HG03460 (cell line): Measurements from ENCODE around the gene CTXND1.
"Not testable (repeated sequence)": the region's sequence is repeated elsewhere in the genome, so short reads cannot be mapped to it uniquely, and the experiment has no call there.

Source experiments
- ATAC-seq: cut with Tn5 transposase; IDR thresholded peaks from one replicate; pipeline ENCODE4 v1.9.1; 2021; ENCODE audit not compliant: unreplicated experiment

The CTXND1 gene

DNA sequence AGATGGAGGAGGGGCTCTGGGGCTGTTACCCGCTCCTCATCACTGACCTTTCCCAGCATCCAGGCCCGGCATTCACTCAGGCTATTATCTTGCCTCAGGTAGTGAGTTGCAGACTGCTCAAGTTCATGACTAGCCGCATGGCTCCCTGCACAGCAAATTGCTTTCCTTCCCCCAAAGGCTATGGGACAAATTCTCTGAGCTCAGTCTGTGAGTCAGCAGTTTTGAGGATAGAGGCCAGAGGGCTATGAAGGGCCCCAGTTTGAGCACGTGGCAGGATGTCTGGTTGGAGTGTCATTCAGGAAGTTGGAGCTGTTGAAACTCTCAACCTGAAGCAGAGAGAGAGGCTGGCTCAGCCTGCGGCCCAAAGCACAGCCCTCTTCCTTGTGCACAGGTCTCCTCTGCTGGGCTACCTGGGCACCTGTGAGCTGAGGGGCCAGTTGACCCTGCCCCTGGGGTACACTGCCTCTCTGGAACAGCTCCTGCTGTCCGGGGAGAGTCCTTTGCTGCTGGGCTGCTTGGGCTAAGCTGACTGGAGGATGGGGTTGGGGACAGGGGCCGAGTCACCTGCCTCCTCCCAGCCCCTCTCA is 91.3 kb downstream of the CTXND1 start:
- peak; percentile 91 for ATAC-seq

DNA sequence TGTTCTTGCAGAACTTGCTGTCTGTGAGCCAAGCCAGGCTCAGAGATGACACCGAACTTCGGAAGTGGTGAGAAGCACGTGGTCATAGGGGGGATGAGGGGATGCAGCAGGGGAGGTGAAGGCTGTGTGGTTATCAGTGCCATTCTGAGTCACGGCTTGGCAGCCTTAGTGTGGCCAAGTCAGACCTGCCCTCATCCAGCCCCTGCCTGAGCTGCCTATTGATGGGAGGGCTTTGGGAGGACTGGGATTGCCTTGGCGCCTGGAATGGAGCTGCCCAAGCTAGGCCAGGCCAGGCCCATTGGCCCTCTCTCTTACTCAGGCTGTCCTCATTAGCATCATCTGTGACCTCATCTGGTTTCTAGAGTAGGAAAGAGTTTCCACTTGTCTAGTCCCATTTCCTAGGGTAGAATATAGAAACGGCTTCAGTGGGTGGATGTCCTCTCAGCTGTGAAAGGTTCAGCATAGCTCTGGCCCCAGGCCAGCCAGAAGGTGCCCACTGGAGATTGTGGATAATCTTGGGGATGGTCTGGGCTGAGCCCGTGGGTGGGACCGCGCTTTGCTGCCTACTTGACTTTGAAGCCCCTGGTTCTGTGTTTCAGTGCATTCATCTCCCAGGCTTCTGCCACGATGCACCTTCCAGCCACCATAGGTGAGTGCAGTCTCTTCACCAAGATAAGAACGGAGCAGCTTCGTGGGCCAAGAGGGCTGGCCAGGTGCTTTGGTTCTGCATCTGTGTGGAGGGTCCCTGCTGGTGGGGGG is 92.0 kb downstream of the CTXND1 start:
- no peak for ATAC-seq

DNA sequence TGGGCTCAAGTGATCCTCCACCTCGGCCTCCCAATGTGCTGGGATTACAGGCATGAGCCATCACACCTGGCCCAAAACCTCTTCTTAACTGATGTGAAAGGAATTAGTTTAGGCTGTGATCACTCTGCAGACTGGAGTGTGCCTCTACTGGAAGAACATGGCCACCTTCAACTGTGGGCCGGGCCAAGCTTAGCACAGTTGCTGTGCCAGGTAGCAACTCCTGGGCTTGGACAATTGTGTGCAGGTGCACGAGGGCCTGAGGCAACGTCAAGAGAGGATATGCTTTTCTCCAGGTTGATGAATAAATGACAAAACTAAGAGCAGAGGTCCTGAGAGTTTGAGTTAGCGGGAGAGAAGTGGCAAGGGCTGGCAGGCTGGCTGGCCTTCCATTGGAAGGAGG is 92.7 kb downstream of the CTXND1 start:
- ATAC-seq = no peak

DNA sequence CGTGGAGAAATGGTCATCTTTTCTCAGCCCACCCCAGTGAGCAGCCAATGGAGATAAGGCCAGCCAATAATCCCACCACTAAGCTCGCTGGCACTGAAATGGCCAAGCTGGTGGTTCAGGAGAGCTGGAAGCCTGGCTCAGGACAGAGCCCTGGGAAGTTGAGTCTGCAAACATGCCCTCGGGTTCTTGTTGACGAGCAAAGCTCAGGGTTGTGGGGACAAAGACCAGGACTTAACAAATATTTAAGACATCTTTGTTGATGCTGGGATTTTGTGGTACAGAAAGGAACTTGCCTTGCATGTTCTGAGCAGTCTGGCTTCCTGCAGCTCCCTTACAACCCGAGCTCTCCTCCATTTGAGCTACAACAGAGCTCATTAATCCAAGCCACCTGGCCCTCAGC is 94.8 kb downstream of the CTXND1 start:
- no peak for ATAC-seq

DNA sequence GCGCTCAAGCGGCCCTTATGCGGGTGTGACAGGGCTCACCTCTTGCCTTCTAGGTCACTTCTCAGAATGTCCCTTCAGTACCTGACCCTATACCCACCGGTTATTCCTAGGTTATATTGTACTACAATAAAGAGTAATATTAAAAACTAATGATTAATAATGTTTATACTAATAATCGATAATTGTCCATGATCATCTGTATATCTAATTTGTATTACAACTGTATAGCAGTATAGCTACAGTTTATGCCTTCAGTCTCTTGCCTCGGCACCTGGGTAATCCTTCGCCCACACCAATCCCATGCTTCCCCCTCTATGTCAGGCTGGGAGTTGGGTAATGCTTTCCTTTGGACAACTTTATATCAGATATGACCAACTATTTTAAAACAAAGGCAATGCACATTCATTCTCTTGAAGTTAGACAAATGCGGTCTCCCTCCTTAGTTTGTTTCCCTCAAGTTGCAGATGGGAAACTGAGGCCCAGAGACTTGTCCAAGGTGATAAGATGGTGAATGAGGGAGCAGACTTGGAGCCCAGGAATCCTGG is 95.8 kb downstream of the CTXND1 start:
- no peak for ATAC-seq

DNA sequence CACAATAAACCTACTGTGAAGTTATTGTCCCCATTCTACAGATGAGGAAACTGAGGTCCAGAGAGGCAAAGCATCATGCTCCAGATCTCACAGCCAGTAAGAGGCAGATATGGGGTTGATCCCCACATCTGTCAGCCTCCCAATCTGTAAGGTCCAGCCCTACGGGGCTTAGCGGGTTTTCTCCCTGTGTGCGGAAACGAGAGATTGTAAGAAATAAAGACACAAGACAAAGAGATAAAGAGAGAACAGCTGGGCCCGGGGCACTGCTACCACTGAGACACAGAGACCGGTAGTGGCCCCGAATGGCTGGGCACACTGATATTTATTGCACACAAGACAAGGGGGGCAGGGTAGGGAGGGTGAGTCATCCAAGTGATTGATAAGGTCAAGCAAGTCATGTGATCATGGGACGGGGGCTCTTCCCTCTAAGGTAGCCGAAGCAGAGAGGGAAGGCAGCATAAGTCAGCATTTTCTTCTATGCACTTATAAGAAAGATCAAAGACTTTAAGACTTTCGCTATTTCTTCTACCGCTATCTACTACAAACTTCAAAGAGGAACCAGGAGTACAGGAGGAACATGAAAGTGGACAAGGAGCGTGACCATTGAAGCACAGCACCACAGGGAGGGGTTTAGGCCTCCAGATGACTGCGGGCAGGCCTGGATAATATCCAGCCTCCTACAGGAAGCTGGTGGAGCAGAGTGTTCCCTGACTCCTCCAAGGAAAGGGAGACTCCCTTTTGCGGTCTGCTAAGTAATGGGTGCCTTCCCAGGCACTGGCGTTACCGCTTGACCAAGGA is 96.4 kb downstream of the CTXND1 start:
- not testable (repeated sequence) for ATAC-seq

DNA sequence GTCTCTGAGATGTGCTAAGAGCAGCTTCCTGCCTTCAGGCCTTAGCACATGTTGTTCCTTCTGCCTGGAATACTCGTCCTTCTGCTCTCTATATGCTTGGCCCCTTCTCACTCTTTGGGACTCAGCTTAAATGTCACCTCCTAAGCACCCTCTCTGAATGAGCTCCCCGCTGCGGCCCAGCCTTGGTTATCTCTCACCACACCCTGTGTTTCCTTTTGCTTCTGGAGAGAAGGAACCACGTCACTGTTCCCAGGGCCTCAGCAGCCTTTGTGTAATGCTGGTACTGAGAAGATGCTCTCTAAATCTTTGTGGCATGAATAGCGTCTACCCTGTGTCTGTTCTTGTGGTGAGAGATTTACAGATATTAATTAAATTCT is 97.0 kb downstream of the CTXND1 start:
- no peak for ATAC-seq

DNA sequence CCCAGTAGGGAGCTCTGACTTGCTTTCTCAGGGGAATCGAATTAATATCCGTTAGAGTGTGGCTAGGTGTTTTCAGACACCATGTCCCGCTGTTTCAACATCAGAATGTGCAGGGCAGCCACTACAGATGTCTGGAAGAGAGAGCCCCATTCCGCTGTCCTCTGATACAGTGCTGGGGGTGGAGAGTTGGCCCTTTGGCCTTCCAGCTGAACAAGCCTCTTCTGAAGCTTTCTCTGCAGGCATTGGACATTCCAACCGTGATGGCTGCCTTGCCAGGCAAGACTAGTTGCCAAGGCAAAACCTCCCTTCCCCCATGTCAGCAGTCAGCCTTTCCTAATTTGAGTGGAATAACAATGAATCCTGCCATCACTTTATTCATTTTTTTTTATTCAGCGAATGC is 97.7 kb downstream of the CTXND1 start:
- no peak for ATAC-seq

DNA sequence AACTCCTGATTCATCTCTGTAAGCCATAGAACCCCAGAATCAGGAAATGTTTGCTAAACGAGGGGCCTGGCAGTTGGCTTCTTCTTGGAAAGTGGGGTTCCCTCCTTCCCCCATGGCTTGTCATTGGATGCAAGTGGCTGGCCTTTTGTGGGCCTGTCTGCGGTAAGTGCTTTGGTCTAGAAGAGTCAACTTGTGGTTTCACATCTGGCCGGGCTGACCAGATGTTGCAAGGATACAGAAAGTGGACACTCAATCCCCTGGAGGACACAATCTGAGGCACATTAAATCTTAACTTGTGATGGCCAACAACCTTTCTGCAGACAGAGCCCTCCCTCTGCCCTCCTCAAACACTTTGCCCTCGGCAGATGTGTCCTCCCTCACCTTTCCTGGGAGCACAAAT is 98.1 kb downstream of the CTXND1 start:
- ATAC-seq = no peak

DNA sequence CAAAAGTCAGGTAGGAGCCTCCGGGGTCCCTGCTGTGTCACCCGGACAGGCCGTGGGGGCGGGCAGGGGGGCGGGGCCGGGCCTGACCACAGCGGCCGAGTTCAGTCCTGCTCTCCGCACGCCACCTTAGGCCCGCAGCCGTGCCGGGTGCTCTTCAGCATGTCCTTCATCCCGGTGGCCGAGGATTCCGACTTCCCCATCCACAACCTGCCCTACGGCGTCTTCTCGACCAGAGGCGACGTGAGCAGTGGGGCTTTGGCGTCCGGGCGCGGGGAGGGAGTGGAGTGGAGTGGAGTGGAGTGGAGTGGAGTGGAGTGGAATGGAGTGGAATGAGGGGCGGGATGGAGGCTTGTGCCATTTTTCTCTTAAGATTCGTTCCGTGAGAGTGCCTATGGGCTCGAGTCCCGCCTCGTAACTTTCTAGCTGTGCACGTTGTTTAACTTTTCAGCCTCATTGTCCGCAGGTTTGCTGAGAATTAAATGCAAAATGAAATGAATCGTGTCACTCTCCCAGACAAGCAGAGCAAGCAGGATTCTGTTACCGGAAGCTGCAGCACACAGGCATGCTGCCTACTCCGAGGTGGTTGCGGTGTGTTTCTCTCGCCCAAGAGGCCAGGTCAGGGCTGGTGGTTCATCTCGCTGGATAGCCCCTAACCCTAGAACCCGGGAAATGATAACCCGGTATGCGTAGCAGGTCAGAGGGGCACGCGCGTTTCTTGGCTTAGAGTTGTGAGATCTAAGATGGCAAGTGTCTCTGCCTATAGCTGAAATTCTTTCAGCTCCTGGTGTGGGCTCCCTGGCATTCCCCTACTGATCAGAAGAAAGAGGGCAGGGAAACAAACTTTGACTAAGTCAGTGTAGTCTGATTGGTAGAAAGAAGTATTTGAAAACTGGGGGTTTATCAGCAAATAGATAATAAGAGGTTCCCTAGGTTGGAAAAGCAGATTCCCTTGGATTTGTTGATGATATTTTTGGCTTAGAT is 98.8 kb downstream of the CTXND1 start, which contains the start of gene FAH:
TSS of gene FAH (plus strand) at position 104 of the 981 bp plus-strand sequence. CDS start at position 160, 56 bp downstream.
- ATAC-seq = peak; percentile 53

DNA sequence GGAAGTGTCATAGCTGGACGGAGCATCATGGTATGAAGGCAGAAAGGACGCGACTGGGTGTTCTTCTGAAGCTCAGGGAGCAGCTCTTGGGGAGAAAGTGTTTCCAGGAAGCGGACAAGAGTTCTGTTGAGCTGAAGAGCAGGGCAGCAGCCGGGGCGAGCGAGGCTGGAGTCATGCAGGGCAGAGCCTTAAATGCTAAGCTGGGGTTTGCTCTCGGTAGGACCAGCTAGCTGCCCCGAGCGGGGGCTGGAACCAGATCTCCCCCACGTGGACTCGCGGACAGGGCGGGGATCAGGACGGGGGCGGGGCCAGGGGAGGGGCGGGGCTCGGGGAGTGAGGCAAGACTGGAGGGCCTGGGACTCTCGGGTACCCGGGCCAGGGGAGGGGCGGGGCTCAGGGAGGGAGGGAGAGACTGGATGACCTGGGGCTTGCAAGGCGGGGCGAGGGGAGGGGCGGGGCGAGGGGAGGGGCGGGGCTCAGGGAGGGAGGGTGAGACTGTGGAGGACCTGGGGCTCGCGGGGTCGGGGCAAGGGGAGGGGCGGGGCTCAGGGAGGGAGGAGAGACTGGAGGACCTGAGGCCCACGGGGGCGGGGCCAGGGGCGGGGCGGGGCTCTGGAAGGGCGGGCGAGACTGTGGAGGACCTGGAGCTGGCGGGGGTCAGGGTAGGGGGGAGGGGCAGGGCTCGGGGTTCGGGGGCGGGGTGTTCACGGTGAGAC is 99.7 kb downstream of the CTXND1 start:
- peak; percentile 46 for ATAC-seq

DNA sequence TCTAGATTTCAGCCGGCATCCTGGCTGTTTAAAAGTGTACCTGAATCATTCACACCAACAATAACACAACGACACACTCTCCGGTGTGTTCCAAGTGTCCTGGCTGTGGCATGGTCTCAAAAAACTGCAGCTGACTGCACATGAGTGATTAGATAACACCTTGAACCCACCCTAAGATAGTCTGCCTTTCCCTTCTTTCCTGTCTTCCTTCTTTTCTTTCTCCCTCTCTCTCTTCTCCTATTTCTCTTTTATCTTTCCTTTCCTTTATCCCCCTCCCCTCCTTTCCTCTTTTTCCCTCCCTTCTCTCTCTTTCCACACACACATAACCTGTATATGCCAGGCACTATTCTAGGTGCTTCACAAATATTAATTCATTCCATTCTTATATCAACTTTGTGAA is 100.4 kb downstream of the CTXND1 start:
- ATAC-seq = no peak

DNA sequence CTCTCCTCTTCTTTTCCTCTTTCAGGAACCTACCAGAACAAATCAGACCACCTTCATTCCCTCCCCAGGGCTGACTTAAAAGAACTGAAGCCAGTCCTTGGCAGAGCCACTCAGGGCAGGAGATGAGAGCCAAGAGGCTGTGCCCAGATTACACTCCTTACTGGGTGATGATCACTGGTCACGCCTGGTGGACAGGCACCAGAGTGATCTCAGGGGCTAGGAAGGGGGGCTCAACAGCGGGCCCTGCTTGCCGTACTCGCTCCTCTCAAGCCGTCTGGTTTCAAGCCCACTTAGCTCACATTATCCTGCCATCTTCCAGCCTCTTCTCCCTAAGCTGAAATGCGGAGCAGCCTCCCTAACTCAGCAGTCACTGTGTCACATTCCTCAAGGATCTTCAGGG is 100.9 kb downstream of the CTXND1 start:
- no peak for ATAC-seq
